ENCODE measurements around the gene KLF2.
A peak's percentile ranks its signal among the peaks of the same experiment; 100 is the strongest.
"Not testable (repeated sequence)": the region's sequence is repeated elsewhere in the genome, so short reads cannot be mapped to it uniquely, and the experiment has no call there.

Gene KLF2

DNA sequence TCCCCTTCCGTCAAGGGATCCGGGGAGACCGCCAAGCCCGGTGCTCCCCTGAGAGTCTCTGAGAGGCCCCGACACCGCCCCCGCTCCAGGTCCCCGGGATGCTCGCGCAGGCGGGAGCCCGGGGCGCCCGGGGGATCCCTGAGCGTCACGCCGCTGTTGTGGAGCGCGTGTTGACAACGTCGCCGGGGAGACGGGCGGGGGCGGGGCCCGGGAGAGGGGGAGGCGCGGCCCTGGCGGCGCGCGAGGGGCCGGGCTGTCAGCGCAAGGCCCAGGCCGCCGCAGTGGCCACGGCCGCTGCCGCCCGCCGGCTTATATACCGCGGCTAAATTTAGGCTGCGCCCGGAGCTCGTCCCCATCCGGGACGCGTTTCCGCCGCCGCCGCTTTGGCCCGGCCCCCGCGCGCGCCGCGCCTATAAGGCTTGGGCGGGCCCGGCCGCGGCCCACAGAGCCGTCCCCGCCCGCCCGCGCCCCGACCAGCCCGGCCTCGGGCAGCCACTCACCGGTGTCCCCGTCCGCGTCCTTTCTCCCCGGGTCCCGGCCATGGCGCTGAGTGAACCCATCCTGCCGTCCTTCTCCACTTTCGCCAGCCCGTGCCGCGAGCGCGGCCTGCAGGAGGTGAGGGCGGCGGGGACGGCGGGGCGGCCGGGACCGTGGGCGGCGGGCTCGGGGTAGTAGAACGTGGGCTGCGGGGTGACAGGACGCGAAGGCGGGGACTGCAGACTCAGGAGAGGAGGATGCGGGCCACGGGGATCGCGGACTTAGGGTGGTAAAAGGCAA is at the start of gene KLF2:
Gene KLF2 (plus strand): TSS at position 443 of the 777 bp plus-strand sequence. CDS start 98 bp downstream, at position 541.
- ATAC-seq, result peak; percentile 70
- peaks cover 53% of the 10 kb centered on the region for H3K4me1 Mint-ChIP-seq

GRCh38 chr19:16280306-16280705 is 44.3 kb upstream of the KLF2 start:
- peaks cover 18% of the 10 kb centered on the region for H3K27me3 Mint-ChIP-seq
- no peak for ATAC-seq
- no peak overlapping the region for H3K4me3 Mint-ChIP-seq
- DNase-seq, result no peak
- no peaks in the 10 kb centered on the region for H3K36me3 Mint-ChIP-seq (ENCODE audit: low read depth)
- peaks cover 26% of the 10 kb centered on the region for H3K4me1 Mint-ChIP-seq
- no peaks in the 10 kb centered on the region for H3K9me3 Mint-ChIP-seq
- H3K27ac Mint-ChIP-seq, result no peak overlapping the region

More for the DNA sequence above, at the start of gene KLF2:
- Mint-ChIP-seq H3K4me3 (peak within 1 kb of the TSS; percentile 43), H3K9me3 (no peaks in the 10 kb centered on the region), H3K27ac (no peak within 1 kb of the TSS), H3K27me3 (peaks cover 26% of the 10 kb centered on the region), H3K36me3 (ENCODE audit: low read depth) (peaks cover 14% of the 10 kb centered on the region)
- DNase-seq, result peak; percentile 86

DNA sequence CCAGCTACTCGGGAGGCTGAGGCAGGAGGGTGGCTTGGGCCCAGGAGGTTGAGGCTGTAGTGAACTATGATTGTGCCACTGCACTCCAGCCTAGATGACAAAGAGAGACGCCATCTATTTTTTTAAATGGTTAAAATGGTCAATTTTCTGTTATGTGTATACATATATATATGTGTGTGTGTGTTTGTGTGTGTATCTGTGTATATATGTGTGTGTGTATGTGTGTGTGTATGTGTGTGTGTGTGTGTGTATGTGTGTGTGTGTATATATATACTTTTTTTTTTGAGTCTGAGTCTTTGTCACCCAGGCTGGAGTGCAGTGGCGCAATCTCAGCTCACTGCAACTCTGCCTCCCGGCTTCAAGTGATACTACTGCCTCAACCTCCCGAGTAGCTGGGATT is 42.9 kb upstream of the KLF2 start:
- Mint-ChIP-seq H3K4me3 (no peak overlapping the region), H3K36me3 (ENCODE audit: low read depth) (no peaks in the 10 kb centered on the region), H3K27ac (no peak overlapping the region), H3K4me1 (peaks cover 34% of the 10 kb centered on the region), H3K27me3 (peaks cover 26% of the 10 kb centered on the region), H3K9me3 (no peaks in the 10 kb centered on the region)
- no peak for DNase-seq
- no peak for ATAC-seq

DNA sequence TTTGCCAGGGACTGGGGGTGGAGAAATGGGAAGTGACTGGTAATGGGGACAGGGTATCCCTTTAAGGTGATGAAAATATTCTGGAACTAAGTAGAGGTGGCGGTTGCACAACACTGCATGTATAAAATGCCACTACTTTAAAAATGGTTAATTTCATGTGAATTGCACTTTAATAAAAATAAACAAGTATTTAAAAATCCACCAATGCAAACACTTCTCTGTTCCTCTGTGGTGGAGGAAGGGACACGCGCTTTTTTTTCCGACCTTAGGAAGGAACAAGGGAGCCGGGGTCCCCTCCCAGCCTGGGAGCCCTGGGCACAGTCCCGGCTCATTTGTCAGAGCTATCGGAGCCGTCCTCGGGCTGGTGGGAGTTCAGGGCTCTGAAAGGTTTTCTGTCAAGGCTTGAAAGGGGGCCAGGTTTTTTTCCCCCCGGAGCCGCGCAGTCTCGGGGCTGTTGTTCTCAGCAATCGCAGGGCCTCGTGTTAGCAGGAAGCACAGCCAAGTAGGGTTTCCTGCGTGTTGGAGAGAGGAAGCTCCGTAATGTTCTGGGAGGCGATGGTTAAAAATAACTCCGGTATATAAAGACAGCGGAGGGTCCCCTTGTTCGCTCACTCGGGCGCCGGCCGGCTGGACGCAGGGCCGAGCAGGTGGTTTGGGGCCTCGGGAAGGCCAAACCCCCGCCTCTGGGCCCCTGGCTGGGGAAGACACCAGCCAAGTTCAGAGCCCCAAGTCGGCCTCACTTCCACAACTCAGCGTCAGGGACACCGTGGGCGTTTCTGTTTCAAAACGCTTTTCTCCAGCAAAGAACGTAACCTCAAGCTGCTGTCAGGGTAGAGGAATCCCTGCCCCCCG is 41.2 kb upstream of the KLF2 start:
- H3K4me1 Mint-ChIP-seq, result peaks cover 36% of the 10 kb centered on the region
- H3K27ac Mint-ChIP-seq, result no peak overlapping the region
- peak overlapping the region; percentile 48 for H3K4me3 Mint-ChIP-seq
- DNase-seq, result peak; percentile 84
- peaks cover 31% of the 10 kb centered on the region for H3K27me3 Mint-ChIP-seq
- H3K36me3 Mint-ChIP-seq (ENCODE audit: low read depth), result no peaks in the 10 kb centered on the region
- peak; percentile 90 for ATAC-seq
- no peaks in the 10 kb centered on the region for H3K9me3 Mint-ChIP-seq

GRCh38 chr19:16284505-16284904 is 40.1 kb upstream of the KLF2 start:
- Mint-ChIP-seq H3K4me3 (no peak overlapping the region), H3K4me1 (peaks cover 34% of the 10 kb centered on the region), H3K9me3 (no peaks in the 10 kb centered on the region), H3K36me3 (ENCODE audit: low read depth) (no peaks in the 10 kb centered on the region), H3K27me3 (peaks cover 36% of the 10 kb centered on the region), H3K27ac (no peak overlapping the region)
- ATAC-seq (no peak), DNase-seq (no peak)

GRCh38 chr19:16285079-16285478 is 39.5 kb upstream of the KLF2 start:
- not testable (repeated sequence) for H3K4me3 Mint-ChIP-seq; H3K9me3 Mint-ChIP-seq; H3K36me3 Mint-ChIP-seq (ENCODE audit: low read depth); ATAC-seq; DNase-seq; H3K27ac Mint-ChIP-seq
- H3K4me1 Mint-ChIP-seq, result peaks cover 31% of the 10 kb centered on the region
- H3K27me3 Mint-ChIP-seq, result peaks cover 33% of the 10 kb centered on the region

GRCh38 chr19:16285769-16286498 is 38.7 kb upstream of the KLF2 start:
- no peak for DNase-seq
- Mint-ChIP-seq H3K4me1 (peaks cover 30% of the 10 kb centered on the region), H3K27me3 (peaks cover 34% of the 10 kb centered on the region), H3K36me3 (ENCODE audit: low read depth) (no peaks in the 10 kb centered on the region), H3K9me3 (no peaks in the 10 kb centered on the region), H3K27ac (no peak overlapping the region), H3K4me3 (no peak overlapping the region)
- ATAC-seq, result no peak

GRCh38 chr19:16288544-16288943 is 36.1 kb upstream of the KLF2 start:
- H3K27ac Mint-ChIP-seq, result no peak overlapping the region
- no peak overlapping the region for H3K4me3 Mint-ChIP-seq
- DNase-seq (no peak), ATAC-seq (no peak)
- no peaks in the 10 kb centered on the region for H3K9me3 Mint-ChIP-seq
- H3K4me1 Mint-ChIP-seq, result peaks cover 19% of the 10 kb centered on the region
- H3K36me3 Mint-ChIP-seq (ENCODE audit: low read depth), result no peaks in the 10 kb centered on the region
- peaks cover 28% of the 10 kb centered on the region for H3K27me3 Mint-ChIP-seq

DNA sequence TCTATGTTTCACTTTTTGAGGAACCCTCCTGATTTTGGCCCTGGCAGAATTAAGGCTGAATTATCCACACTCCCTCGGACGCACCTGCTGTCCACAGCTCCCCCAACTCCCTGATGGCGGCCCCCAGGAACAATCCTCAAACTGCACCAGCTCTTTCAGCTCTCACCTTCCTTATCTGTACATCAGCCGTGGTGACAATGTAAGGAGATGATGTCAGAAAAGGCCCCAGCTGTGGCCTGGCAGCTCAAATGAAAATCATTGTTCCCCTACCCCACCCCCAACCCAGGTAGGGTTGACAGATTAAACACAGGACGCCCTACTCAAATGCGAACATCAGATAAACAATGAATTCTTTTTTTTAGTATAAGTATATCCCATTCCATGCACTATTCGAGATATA is 35.0 kb upstream of the KLF2 start:
- ATAC-seq (no peak), DNase-seq (no peak)
- no peaks in the 10 kb centered on the region for H3K9me3 Mint-ChIP-seq

DNA sequence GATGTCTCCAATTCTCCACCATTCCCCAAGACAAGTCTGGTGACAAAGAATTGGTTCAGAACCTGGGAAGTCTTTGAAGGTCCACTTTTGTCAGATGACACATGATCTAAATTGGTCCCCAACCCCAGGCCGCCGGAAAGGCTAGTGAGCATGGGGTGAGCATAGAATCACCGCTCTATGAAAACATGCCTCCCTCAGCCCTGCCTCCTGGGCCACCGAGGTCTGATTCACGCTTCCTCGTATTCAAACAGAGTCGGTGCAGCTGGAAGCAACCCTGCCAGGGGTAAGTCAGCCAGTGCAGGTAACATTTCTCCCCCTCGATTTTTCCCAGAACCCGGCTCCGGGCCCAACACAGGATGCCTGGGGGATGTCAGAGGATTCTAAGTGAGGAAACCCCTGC is 33.9 kb upstream of the KLF2 start:
- no peak for DNase-seq
- Mint-ChIP-seq H3K9me3 (no peaks in the 10 kb centered on the region), H3K4me1 (peaks cover 9% of the 10 kb centered on the region), H3K4me3 (no peak overlapping the region), H3K27ac (no peak overlapping the region), H3K36me3 (ENCODE audit: low read depth) (no peaks in the 10 kb centered on the region), H3K27me3 (peaks cover 19% of the 10 kb centered on the region)
- no peak for ATAC-seq

More for the DNA sequence above, 35.0 kb upstream of the KLF2 start:
- Mint-ChIP-seq H3K27ac (no peak overlapping the region), H3K4me1 (peaks cover 11% of the 10 kb centered on the region), H3K27me3 (peaks cover 26% of the 10 kb centered on the region), H3K4me3 (no peak overlapping the region), H3K36me3 (ENCODE audit: low read depth) (no peaks in the 10 kb centered on the region)

DNA sequence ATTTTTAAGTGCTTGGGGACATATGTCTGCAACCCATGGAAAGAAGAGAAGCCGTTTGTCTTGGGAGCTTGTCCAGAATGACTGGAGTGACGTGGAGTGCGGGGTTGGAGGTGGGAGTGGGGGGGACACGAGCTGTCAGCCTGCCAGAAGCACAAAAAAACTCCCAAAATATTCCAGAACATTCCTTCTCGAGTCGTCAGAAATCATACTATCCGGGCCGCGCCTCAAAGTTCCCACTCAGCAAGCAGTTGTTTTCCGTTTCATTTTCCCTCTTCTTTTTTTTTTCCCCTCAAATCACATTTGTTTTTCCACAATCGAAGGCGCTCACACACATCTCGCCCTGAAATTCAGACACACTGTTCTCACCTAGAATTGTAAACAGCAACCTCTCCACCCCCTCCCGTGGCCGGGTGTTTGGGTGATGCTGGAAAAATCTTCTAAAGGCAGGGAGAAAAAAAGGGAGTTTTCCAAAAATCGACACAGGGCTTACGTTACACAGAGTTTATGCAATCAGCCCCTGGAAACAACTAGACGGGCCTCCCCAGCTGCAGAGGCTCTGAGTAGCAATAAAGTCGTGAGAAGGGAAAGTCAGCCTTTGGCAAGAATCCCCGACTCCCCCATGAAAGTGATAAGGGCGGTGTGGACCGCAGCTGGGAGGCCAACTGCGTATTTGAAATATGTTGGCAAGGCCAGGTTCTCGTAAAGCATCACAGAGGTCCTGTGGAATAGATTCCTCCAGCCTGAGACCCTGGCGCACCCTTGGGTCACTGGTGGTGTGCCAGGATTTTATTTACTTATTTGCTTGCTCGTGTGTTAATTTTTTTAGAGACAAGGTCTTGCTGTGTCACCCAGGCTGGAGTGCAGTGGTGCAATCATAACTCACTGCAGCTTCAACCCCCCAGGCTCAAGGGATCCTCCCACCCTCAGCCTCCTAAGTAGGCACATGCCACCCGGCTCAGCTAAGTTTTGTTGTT is 31.2 kb upstream of the KLF2 start:
- H3K9me3 Mint-ChIP-seq, result no peaks in the 10 kb centered on the region
- no peak for DNase-seq
- no peak for ATAC-seq
- no peak overlapping the region for H3K27ac Mint-ChIP-seq
- no peak overlapping the region for H3K4me3 Mint-ChIP-seq
- no peaks in the 10 kb centered on the region for H3K36me3 Mint-ChIP-seq (ENCODE audit: low read depth)
- no peaks in the 10 kb centered on the region for H3K4me1 Mint-ChIP-seq
- peaks cover 7% of the 10 kb centered on the region for H3K27me3 Mint-ChIP-seq

- no peak for ATAC-seq
- no peak for DNase-seq
- peaks cover 2% of the 10 kb centered on the region for H3K27me3 Mint-ChIP-seq
These were observed 29.6 kb upstream of the KLF2 start for GRCh38 chr19:16295057-16295456.

DNA sequence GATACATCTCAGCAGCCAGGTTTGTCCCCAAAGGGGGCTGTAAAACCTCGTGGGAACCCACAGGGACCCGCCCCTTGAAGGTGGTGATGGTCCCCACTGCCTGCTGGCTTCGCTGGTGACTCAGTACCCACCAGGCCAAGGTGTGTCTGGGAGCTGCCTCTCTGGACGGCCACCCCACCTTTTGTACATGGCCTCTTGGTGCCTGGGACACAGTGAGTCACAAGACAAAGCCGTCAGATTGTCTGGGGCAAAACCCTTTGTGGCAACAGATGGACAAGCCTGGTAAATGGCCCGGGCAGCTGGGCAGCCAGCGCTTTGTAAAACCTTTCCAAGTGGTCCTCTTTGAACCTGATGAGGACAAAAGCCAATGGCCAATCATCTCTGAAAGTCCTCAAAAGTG is 27.9 kb upstream of the KLF2 start:
- H3K4me1 Mint-ChIP-seq, result no peaks in the 10 kb centered on the region
- no peak overlapping the region for H3K4me3 Mint-ChIP-seq
- H3K27me3 Mint-ChIP-seq, result no peaks in the 10 kb centered on the region
- DNase-seq (no peak), ATAC-seq (no peak)
- no peaks in the 10 kb centered on the region for H3K9me3 Mint-ChIP-seq
- H3K36me3 Mint-ChIP-seq (ENCODE audit: low read depth), result no peaks in the 10 kb centered on the region
- H3K27ac Mint-ChIP-seq, result no peak overlapping the region

More at GRCh38 chr19:16295057-16295456, 29.6 kb upstream of the KLF2 start:
- Mint-ChIP-seq H3K4me3 (no peak overlapping the region), H3K4me1 (no peaks in the 10 kb centered on the region), H3K36me3 (ENCODE audit: low read depth) (no peaks in the 10 kb centered on the region), H3K27ac (no peak overlapping the region), H3K9me3 (no peaks in the 10 kb centered on the region)
